PC-3 (cell line): Measurements from ENCODE around the gene EXOC6. TPM values are rescaled to one million over a fixed set of nuclear protein-coding genes. Genes with fewer than 3 reads are reported as not detected.

ENCODE experiments used
- ATAC-seq: fragments of 200-7000 bp; cut with Tn5 transposase; 2 replicates; pipeline ENCODE4 v1.9.1; 2020; ENCODE audit warnings: mild to moderate bottlenecking, moderate library complexity
- BruUV-seq: library from RNA; stranded (reverse); fragments of 400-500 nt; replicated peaks from 2 replicates; lab custom pipeline; 2021; lab: Mats Ljungman, UMichigan
- CTCF ChIA-PET: fragments of 300-600 bp; sonication (Branson Sonifier 250); formaldehyde crosslinking; loops from one replicate; lab custom pipeline; 2022; ENCODE audit warnings: antibody characterized with exemption; lab: Charles Lee
- POLR2A ChIA-PET: fragments of 300-600 bp; sonication (Branson Sonifier 250); formaldehyde crosslinking; loops from one replicate; lab custom pipeline; 2022; ENCODE audit warnings: antibody characterized with exemption; ENCODE audit not compliant: unreplicated experiment; lab: Charles Lee
- DNase-seq: peaks from one replicate; pipeline ENCODE4 v3.0.0-alpha.2; 2015
- H2AFZ ChIP-seq: fragments of 300-600 bp; sonication (generic); 2 replicates; pipeline ENCODE4 v1.6.0; 2016; ENCODE audit warnings: antibody characterized with exemption, low read length
- H3F3A ChIP-seq: fragments of 300-600 bp; sonication (generic); one replicate; pipeline ENCODE4 v1.6.0; 2017; ENCODE audit warnings: antibody characterized with exemption, low read length, control low read depth, mild to moderate bottlenecking; ENCODE audit not compliant: unreplicated experiment
- H3K27ac ChIP-seq: fragments of 300-600 bp; sonication (generic); 2 replicates; pipeline ENCODE4 v1.5.1; 2016; ENCODE audit warnings: mild to moderate bottlenecking, low read length
- H3K27me3 ChIP-seq: fragments of 300-600 bp; sonication (generic); 2 replicates; pipeline ENCODE4 v1.6.1; 2016; ENCODE audit warnings: low read length, mixed read lengths
- H3K36me3 ChIP-seq: fragments of 300-600 bp; sonication (generic); 2 replicates; pipeline ENCODE4 v1.6.1; 2016; ENCODE audit warnings: low read depth, mixed run types, low read length, mixed read lengths
- H3K4me1 ChIP-seq: fragments of 300-600 bp; sonication (generic); 2 replicates; pipeline ENCODE4 v1.5.1; 2016; ENCODE audit warnings: low read length; ENCODE audit not compliant: insufficient read depth
- H3K4me2 ChIP-seq: fragments of 300-600 bp; sonication (generic); 2 replicates; pipeline ENCODE4 v1.6.0; 2016; ENCODE audit warnings: low read length
- H3K4me3 ChIP-seq: fragments of 300-600 bp; sonication (generic); 2 replicates; pipeline ENCODE4 v1.5.1; 2016; ENCODE audit warnings: mild to moderate bottlenecking, low read length, mixed read lengths
- H3K79me2 ChIP-seq: fragments of 300-600 bp; sonication (generic); 2 replicates; pipeline ENCODE4 v1.6.1; 2017; ENCODE audit warnings: low read length, mixed read lengths
- H3K9ac ChIP-seq: fragments of 300-600 bp; sonication (generic); 2 replicates; pipeline ENCODE4 v1.6.0; 2016; ENCODE audit warnings: mild to moderate bottlenecking, low read length
- H3K9me2 ChIP-seq: fragments of 300-600 bp; sonication (generic); replicated peaks from 2 replicates; pipeline ENCODE4 v1.6.1; 2016; ENCODE audit warnings: mixed run types, low read length, mixed read lengths
- H3K9me3 ChIP-seq: fragments of 300-600 bp; sonication (generic); 2 replicates; pipeline ENCODE4 v1.6.1; 2016; ENCODE audit warnings: low read length, mixed read lengths
- H4K20me1 ChIP-seq: fragments of 300-600 bp; sonication (generic); 2 replicates; pipeline ENCODE4 v1.6.1; 2016; ENCODE audit warnings: low read length, mixed read lengths
- EZH2 ChIP-seq: fragments of 300-600 bp; sonication (generic); IDR thresholded peaks from one replicate; pipeline ENCODE4 v1.6.1; 2017; ENCODE audit warnings: antibody characterized with exemption, mild to moderate bottlenecking, low read length; ENCODE audit not compliant: unreplicated experiment
- EZH2phosphoT487 ChIP-seq: fragments of 300-600 bp; sonication (generic); IDR thresholded peaks from 2 replicates; pipeline ENCODE4 v1.6.1; 2018; ENCODE audit warnings: mild to moderate bottlenecking, antibody characterized with exemption, low read length, borderline replicate concordance
- intact Hi-C: fragments of 100-400 bp; cut with micrococcal nuclease; formaldehyde crosslinking; loops from 2 replicates; pipeline ENCODE4 v1.9.0; 2023
- total RNA-seq: library from RNA; depleted of rRNA; stranded (reverse); fragments of >200 nt; gene quantifications from 2 replicates; pipeline ENCODE4 v1.2.3, GENCODE V29; 2014
- TF ChIP-seq, protein P1 (sequence below): fragments of 300-600 bp; sonication (generic); conservative IDR thresholded peaks from 2 replicates; pipeline ENCODE4 v1.5.1; 2017; ENCODE audit warnings: antibody characterized with exemption, low read depth, mild to moderate bottlenecking, low read length

The EXOC6 gene
- total RNA-seq, 1 experiment from 2014 or later, result 5.7 TPM

DNA sequence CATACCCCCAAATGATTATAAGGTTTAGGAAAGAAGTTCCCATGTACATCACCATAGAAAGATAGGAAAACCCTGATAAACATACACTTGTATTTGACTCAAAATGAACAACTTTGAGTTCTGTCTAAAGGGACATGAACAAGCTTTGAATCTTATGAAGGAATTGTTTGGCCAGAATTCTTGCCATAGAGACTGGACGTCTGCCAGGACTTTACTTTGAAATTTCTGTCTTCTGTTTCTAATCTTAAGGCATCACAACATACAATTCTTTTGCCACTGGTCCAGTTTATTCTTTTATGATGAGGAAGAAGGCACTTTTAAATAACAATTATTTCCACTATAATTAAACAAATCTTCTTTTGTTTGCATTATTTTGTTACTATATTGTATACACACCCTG, 186.1 kb downstream of the EXOC6 start:
- POLR2A ChIA-PET, result no interaction called here
- H3K27me3 ChIP-seq, result no peaks in the 10 kb centered on the region
- DNase-seq, result no peak
- ATAC-seq, result no peak
- CTCF ChIA-PET, result no interaction called here
- no peak overlapping the region for H2AFZ ChIP-seq
- H3K9me3 ChIP-seq, result no peaks in the 10 kb centered on the region
- peaks cover 14% of the 10 kb centered on the region for H3K4me1 ChIP-seq
- no peaks in the 10 kb centered on the region for H3F3A ChIP-seq
- H3K36me3 ChIP-seq, result no peaks in the 10 kb centered on the region
- intact Hi-C loops, result loop anchor here (1.0 kb wide), 1 partner anchor 30 kb away; no protein-coding TSS in a partner anchor
- no peak overlapping the region for H3K27ac ChIP-seq
- no peaks in the 10 kb centered on the region for H3K79me2 ChIP-seq
- no peaks in the 10 kb centered on the region for H4K20me1 ChIP-seq
- H3K4me2 ChIP-seq, result no peak overlapping the region
- no peaks in the 10 kb centered on the region for H3K9me2 ChIP-seq
- H3K4me3 ChIP-seq, result no peak overlapping the region
- TF ChIP-seq EZH2phosphoT487, result no peak
- TF ChIP-seq EZH2, result no peak
- TF ChIP-seq, protein P1, sequence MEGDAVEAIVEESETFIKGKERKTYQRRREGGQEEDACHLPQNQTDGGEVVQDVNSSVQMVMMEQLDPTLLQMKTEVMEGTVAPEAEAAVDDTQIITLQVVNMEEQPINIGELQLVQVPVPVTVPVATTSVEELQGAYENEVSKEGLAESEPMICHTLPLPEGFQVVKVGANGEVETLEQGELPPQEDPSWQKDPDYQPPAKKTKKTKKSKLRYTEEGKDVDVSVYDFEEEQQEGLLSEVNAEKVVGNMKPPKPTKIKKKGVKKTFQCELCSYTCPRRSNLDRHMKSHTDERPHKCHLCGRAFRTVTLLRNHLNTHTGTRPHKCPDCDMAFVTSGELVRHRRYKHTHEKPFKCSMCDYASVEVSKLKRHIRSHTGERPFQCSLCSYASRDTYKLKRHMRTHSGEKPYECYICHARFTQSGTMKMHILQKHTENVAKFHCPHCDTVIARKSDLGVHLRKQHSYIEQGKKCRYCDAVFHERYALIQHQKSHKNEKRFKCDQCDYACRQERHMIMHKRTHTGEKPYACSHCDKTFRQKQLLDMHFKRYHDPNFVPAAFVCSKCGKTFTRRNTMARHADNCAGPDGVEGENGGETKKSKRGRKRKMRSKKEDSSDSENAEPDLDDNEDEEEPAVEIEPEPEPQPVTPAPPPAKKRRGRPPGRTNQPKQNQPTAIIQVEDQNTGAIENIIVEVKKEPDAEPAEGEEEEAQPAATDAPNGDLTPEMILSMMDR, result no peak
- no peak overlapping the region for H3K9ac ChIP-seq
- BruUV-seq, result no TSS peak

DNA sequence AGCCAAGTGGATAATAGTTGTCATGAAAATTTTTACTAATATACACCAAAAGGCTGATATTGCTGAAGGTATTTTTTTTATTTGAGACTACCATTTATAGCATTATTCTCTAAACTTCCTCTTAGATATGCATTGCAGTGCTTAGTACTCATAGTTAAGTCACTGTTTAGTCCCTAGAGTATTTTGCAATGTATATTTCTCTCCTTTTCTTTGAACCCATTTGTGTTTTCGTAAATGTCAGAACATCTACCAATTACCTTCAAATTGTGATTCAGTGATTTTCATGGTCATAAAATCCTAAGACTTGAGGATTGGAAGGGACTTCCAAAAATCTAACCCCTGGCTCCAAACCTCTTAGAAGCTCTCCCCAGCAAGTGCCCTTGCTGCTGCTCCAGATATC, 190.8 kb downstream of the EXOC6 start:
- POLR2A ChIA-PET, result no interaction called here
- Histone ChIP-seq H3K27me3 (no peaks in the 10 kb centered on the region), H4K20me1 (no peaks in the 10 kb centered on the region), H2AFZ (no peak overlapping the region), H3K9ac (no peak overlapping the region), H3K9me3 (no peaks in the 10 kb centered on the region), H3K27ac (no peak overlapping the region), H3K36me3 (no peaks in the 10 kb centered on the region), H3K79me2 (no peaks in the 10 kb centered on the region), H3K4me1 (no peaks in the 10 kb centered on the region), H3F3A (no peaks in the 10 kb centered on the region), H3K4me3 (no peak overlapping the region), H3K9me2 (no peaks in the 10 kb centered on the region), H3K4me2 (no peak overlapping the region)
- BruUV-seq, result no TSS peak
- no peak for ATAC-seq
- no peak for TF ChIP-seq EZH2
- TF ChIP-seq EZH2phosphoT487, result no peak
- TF ChIP-seq, protein P1, result no peak
- no peak for DNase-seq
- intact Hi-C loops, result loop anchor here (1.0 to 2.0 kb wide), 3 partner anchors 33 to 154 kb away; no protein-coding TSS in a partner anchor
- CTCF ChIA-PET, result interaction anchor here (1.0 kb wide), 1 partner anchor 32 kb away, joined by 3 read pairs; no protein-coding TSS in a partner anchor

DNA sequence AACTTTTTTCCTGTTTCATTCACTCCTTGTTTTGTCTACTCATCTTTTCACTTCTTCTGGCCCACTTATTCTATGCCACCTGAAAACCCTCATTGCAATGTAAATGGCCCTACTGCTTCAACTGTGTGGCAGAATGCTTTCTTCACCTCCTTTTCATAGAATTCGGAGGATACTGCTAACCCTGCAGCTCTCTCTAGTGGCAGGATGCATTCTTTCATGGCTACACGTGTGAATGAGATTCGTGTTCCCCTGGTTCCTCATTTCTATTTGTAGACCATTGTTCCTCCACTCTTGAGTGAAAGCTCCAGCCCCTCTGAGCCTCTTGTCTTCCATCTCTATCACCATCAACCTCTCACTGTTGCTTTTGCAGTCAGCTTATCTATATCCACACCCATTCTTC, 191.4 kb downstream of the EXOC6 start:
- no peak for TF ChIP-seq EZH2
- TF ChIP-seq, protein P1, result peak; percentile 64
- no peaks in the 10 kb centered on the region for H3K36me3 ChIP-seq
- no peak overlapping the region for H3K9ac ChIP-seq
- BruUV-seq, result no TSS peak
- ATAC-seq, result peak; percentile 80
- H3K79me2 ChIP-seq, result no peaks in the 10 kb centered on the region
- no peaks in the 10 kb centered on the region for H3K9me3 ChIP-seq
- no peak overlapping the region for H2AFZ ChIP-seq
- H4K20me1 ChIP-seq, result no peaks in the 10 kb centered on the region
- no peak overlapping the region for H3K27ac ChIP-seq
- ChIA-PET POLR2A (no interaction called here), CTCF (interaction anchor here (1.0 kb wide), 1 partner anchor 33 kb away, joined by 3 read pairs; no protein-coding TSS in a partner anchor)
- no peaks in the 10 kb centered on the region for H3K27me3 ChIP-seq
- intact Hi-C loops, result loop anchor here (1.0 to 2.0 kb wide), 3 partner anchors 33 to 154 kb away; no protein-coding TSS in a partner anchor
- no peaks in the 10 kb centered on the region for H3K9me2 ChIP-seq
- DNase-seq, result peak; percentile 59
- no peak overlapping the region for H3K4me3 ChIP-seq
- no peaks in the 10 kb centered on the region for H3F3A ChIP-seq
- no peaks in the 10 kb centered on the region for H3K4me1 ChIP-seq
- no peak overlapping the region for H3K4me2 ChIP-seq
